Natural killer cell (primary cell): ENCODE data around the gene B3GNT7. TPM values are rescaled to one million over a fixed set of nuclear protein-coding genes. Genes with fewer than 3 reads are reported as not detected.
A peak's percentile ranks its signal among the peaks of the same experiment; 100 is the strongest.

Source experiments
- ATAC-seq, 3 donors: fragments of 150-1000 bp in 2 of 3; fragments of 200-7000 bp in 1 of 3; cut with Tn5 transposase; 1 replicate in 1 of 3; 2 replicates in 2 of 3; pipeline ENCODE4 v1.10.0; 2021; ENCODE audit warnings: mild to moderate bottlenecking in 2 of 3, moderate library complexity in 2 of 3
- DNase-seq, 2 donors: peaks; one replicate each; pipeline versions ENCODE4 v3.0.0 to v3.0.0-alpha.2; 2013 to 2021; ENCODE audit warnings: mixed read lengths in 1 of 2
- H3K27ac ChIP-seq: one replicate; pipeline ENCODE4 v1.5.1; 2013; ENCODE audit warnings: mild to moderate bottlenecking, low read length
- H3K27me3 ChIP-seq: one replicate; pipeline ENCODE4 v1.6.1; 2013; ENCODE audit warnings: low read length; ENCODE audit not compliant: control insufficient read depth, insufficient read depth
- H3K36me3 ChIP-seq: one replicate; pipeline ENCODE4 v1.6.1; 2013; ENCODE audit warnings: low read length; ENCODE audit not compliant: control insufficient read depth, insufficient read depth
- H3K4me1 ChIP-seq: one replicate; pipeline ENCODE4 v1.6.1; 2013; ENCODE audit warnings: low read length; ENCODE audit not compliant: control insufficient read depth, insufficient read depth
- H3K4me3 ChIP-seq: one replicate; pipeline ENCODE4 v1.5.1; 2013; ENCODE audit warnings: low read length
- H3K9me3 ChIP-seq: one replicate; pipeline ENCODE4 v1.6.1; 2013; ENCODE audit warnings: low read length; ENCODE audit not compliant: control insufficient read depth, insufficient read depth
- H3K27ac Mint-ChIP-seq, 2 donors: one replicate each; pipeline ENCODE4 v1.8.0; 2022; ENCODE audit warnings: mild to moderate bottlenecking in 2 of 2, mixed read lengths in 2 of 2, moderate library complexity in 1 of 2
- H3K27me3 Mint-ChIP-seq, 2 donors: one replicate each; pipeline ENCODE4 v1.8.0; 2022; ENCODE audit warnings: low read depth in 2 of 2, mixed read lengths in 2 of 2
- H3K36me3 Mint-ChIP-seq: one replicate; pipeline ENCODE4 v1.8.0; 2022; ENCODE audit warnings: mixed read lengths
- H3K4me1 Mint-ChIP-seq, 2 donors: one replicate each; pipeline ENCODE4 v1.8.0; 2022; ENCODE audit warnings: mixed read lengths in 2 of 2
- H3K4me3 Mint-ChIP-seq: one replicate; pipeline ENCODE4 v1.8.0; 2022; ENCODE audit warnings: mild to moderate bottlenecking, moderate library complexity, mixed read lengths
- H3K9me3 Mint-ChIP-seq, 2 donors: one replicate each; pipeline ENCODE4 v1.8.0; 2022; ENCODE audit warnings: mixed read lengths in 2 of 2
- WGBS: methylation state at CpG from one replicate; pipeline ENCODE4 v1.1.7; 2013; ENCODE audit warnings: missing lambda C conversion rate; ENCODE audit not compliant: insufficient coverage; 5-methylcytosine and 5-hydroxymethylcytosine counted together
- intact Hi-C: fragments of 100-400 bp; cut with micrococcal nuclease; formaldehyde crosslinking; loops from one replicate; pipeline ENCODE4 v1.14.2; 2022
- total RNA-seq, 4 donors: library from RNA; stranded (reverse); fragments of 120-200 nt in 1 of 4; gene quantifications; one replicate each; pipeline versions ENCODE4 v1.2.3 to v1.2.4, GENCODE V29; 2013 to 2022
- TF ChIP-seq, protein P1 (sequence below): fragments of 200-600 bp; IDR thresholded peaks from one replicate; pipeline ENCODE4 v1.8.0; 2022; ENCODE audit warnings: antibody characterized with exemption

The B3GNT7 gene
- total RNA-seq, 3 donors from 2014 or later (not counting 1 experiment from before 2014, with no cell fraction given): 87.5 to 151 (median 113) TPM

GRCh38 chr2:231425811-231426703 is 30.5 kb downstream of the B3GNT7 start:
- Mint-ChIP-seq H3K9me3 (peaks cover 2 to 3% of the 10 kb centered on the region in 2 donors), H3K4me3 (peak overlapping the region; percentile 89), H3K27ac (peak overlapping the region; percentile 95 to 100), H3K36me3 (peaks cover 6% of the 10 kb centered on the region), H3K27me3 (no peaks in the 10 kb centered on the region), H3K4me1 (peaks cover 29 to 35% of the 10 kb centered on the region in 2 donors)
- H3K36me3 ChIP-seq: no peaks in the 10 kb centered on the region
- peaks cover 4% of the 10 kb centered on the region for H3K9me3 ChIP-seq
- ATAC-seq (peak; percentile 83 to 90 (median 86)), DNase-seq (peak; percentile 72 to 85)
- TF ChIP-seq, protein P1, sequence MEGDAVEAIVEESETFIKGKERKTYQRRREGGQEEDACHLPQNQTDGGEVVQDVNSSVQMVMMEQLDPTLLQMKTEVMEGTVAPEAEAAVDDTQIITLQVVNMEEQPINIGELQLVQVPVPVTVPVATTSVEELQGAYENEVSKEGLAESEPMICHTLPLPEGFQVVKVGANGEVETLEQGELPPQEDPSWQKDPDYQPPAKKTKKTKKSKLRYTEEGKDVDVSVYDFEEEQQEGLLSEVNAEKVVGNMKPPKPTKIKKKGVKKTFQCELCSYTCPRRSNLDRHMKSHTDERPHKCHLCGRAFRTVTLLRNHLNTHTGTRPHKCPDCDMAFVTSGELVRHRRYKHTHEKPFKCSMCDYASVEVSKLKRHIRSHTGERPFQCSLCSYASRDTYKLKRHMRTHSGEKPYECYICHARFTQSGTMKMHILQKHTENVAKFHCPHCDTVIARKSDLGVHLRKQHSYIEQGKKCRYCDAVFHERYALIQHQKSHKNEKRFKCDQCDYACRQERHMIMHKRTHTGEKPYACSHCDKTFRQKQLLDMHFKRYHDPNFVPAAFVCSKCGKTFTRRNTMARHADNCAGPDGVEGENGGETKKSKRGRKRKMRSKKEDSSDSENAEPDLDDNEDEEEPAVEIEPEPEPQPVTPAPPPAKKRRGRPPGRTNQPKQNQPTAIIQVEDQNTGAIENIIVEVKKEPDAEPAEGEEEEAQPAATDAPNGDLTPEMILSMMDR: no peak
- intact Hi-C loops: loop anchor here (1.0 kb wide), 1 partner anchor 33 kb away; no protein-coding TSS in a partner anchor
- no peaks in the 10 kb centered on the region for H3K27me3 ChIP-seq
- WGBS: 41% methylated on average over 21 of the region's 21 CpGs
- peak overlapping the region; percentile 20 for H3K4me3 ChIP-seq
- peak overlapping the region; percentile 93 for H3K27ac ChIP-seq
- H3K4me1 ChIP-seq: peaks cover 39% of the 10 kb centered on the region

- Histone ChIP-seq H3K36me3 (no peaks in the 10 kb centered on the region), H3K4me3 (peak overlapping the region; percentile 20), H3K27ac (peak overlapping the region; percentile 93), H3K9me3 (peaks cover 15% of the 10 kb centered on the region), H3K27me3 (no peaks in the 10 kb centered on the region), H3K4me1 (peaks cover 39% of the 10 kb centered on the region)
- intact Hi-C loops: no loop called here
- peaks cover 0 to 4% of the 10 kb centered on the region in 2 donors for H3K27me3 Mint-ChIP-seq
- DNase-seq (no peak), ATAC-seq (peak in 1 of 3 donors; percentile 21)
- H3K9me3 Mint-ChIP-seq: peaks cover 11 to 13% of the 10 kb centered on the region in 2 donors
- H3K27ac Mint-ChIP-seq: peak overlapping the region; percentile 95 to 100
- 38% methylated on average over 3 of the region's 3 CpGs for WGBS
- peak overlapping the region; percentile 89 for H3K4me3 Mint-ChIP-seq
- H3K4me1 Mint-ChIP-seq: peaks cover 29 to 31% of the 10 kb centered on the region in 2 donors
- peaks cover 16% of the 10 kb centered on the region for H3K36me3 Mint-ChIP-seq
- TF ChIP-seq, protein P1: no peak
Measured at GRCh38 chr2:231427116-231427515, 31.6 kb downstream of the B3GNT7 start.

- Mint-ChIP-seq H3K27me3 (peaks cover 0 to 4% of the 10 kb centered on the region in 2 donors), H3K36me3 (peaks cover 18% of the 10 kb centered on the region), H3K27ac (peak overlapping the region in 1 of 2 donors; percentile 100), H3K4me3 (no peak overlapping the region), H3K4me1 (peaks cover 23 to 26% of the 10 kb centered on the region in 2 donors), H3K9me3 (peaks cover 11 to 13% of the 10 kb centered on the region in 2 donors)
- Histone ChIP-seq H3K4me1 (peaks cover 39% of the 10 kb centered on the region), H3K27me3 (no peaks in the 10 kb centered on the region), H3K36me3 (no peaks in the 10 kb centered on the region), H3K27ac (no peak overlapping the region), H3K9me3 (peaks cover 19% of the 10 kb centered on the region), H3K4me3 (no peak overlapping the region)
- intact Hi-C loops: no loop called here
- TF ChIP-seq, protein P1: no peak
- ATAC-seq: no peak
- DNase-seq: no peak
- over 99% methylated on average over 6 of the region's 6 CpGs for WGBS
Measured at GRCh38 chr2:231429152-231429551, 33.6 kb downstream of the B3GNT7 start.
